H1 (cell line): ENCODE results near the gene PCDHB8. TPM values are rescaled to one million over a fixed set of nuclear protein-coding genes. Genes with fewer than 3 reads are reported as not detected.
"Not testable (repeated sequence)": the region's sequence is repeated elsewhere in the genome, so short reads cannot be mapped to it uniquely, and the experiment has no call there.

ENCODE experiments used
- CTCF ChIA-PET: fragments of 300-600 bp; sonication (Branson Sonifier 250); formaldehyde crosslinking; loops from one replicate; lab custom pipeline; 2021; ENCODE audit not compliant: partially characterized antibody; lab: Charles Lee
- POLR2A ChIA-PET: fragments of 300-600 bp; sonication (Branson Sonifier 250); formaldehyde crosslinking; loops from one replicate; lab custom pipeline; 2021; ENCODE audit warnings: inconsistent platforms; ENCODE audit not compliant: partially characterized antibody; lab: Charles Lee
- DNase-seq, 2 experiments: peaks; one replicate each; pipeline versions ENCODE4 v3.0.0 to v3.0.0-alpha.2; 2010 to 2022; ENCODE audit warnings: low spot score in 2 of 2, low read depth in 1 of 2, mixed read lengths in 1 of 2
- FAIRE-seq: peaks from 2 replicates; lab custom pipeline; 2011; peaks lifted over from hg19 to GRCh38; lab: Jason Lieb, UNC
- H2AFZ ChIP-seq: 2 replicates; pipeline ENCODE4 v1.8.1; 2012; ENCODE audit warnings: low read length, inconsistent platforms
- H2AK5ac ChIP-seq: 2 replicates; pipeline ENCODE4 v1.6.1; 2013; ENCODE audit warnings: low read depth, low read length
- H2BK120ac ChIP-seq: replicated peaks from 2 replicates; pipeline ENCODE3; 2013; ENCODE audit warnings: low read depth, low read length, inconsistent platforms
- H2BK12ac ChIP-seq: 2 replicates; pipeline ENCODE4 v1.6.1; 2013; ENCODE audit warnings: low read depth, low read length
- H2BK15ac ChIP-seq: 2 replicates; pipeline ENCODE4 v1.6.1; 2013; ENCODE audit warnings: low read length
- H2BK20ac ChIP-seq: 2 replicates; pipeline ENCODE4 v1.6.1; 2013; ENCODE audit warnings: low read length
- H2BK5ac ChIP-seq: 2 replicates; pipeline ENCODE4 v1.6.1; 2013; ENCODE audit warnings: low read depth, low read length
- H3K14ac ChIP-seq: 2 replicates; pipeline ENCODE4 v1.6.1; 2013; ENCODE audit warnings: inconsistent platforms; ENCODE audit not compliant: insufficient read length
- H3K18ac ChIP-seq: 2 replicates; pipeline ENCODE4 v1.6.1; 2013; ENCODE audit warnings: low read length; ENCODE audit errors: extremely low read depth
- H3K23ac ChIP-seq: 2 replicates; pipeline ENCODE4 v1.6.1; 2013; ENCODE audit warnings: inconsistent platforms; ENCODE audit not compliant: insufficient read length
- H3K23me2 ChIP-seq: 2 replicates; pipeline ENCODE4 v1.6.1; 2013; ENCODE audit warnings: low read depth, low read length
- H3K27ac ChIP-seq: 2 replicates; pipeline ENCODE4 v1.6.1; 2011; ENCODE audit warnings: low read depth, low read length, inconsistent platforms
- H3K27me3 ChIP-seq, 4 experiments: replicated peaks in 1 of 4; 1 replicate in 1 of 4; 2 replicates in 3 of 4; pipeline versions ENCODE4 v1.6.1 to v1.8.1; 2011 to 2013; ENCODE audit warnings: low read length in 3 of 4, mild to moderate bottlenecking in 3 of 4, inconsistent platforms in 2 of 4, mixed read lengths in 2 of 4, moderate library complexity in 1 of 4; ENCODE audit not compliant: control insufficient read depth in 3 of 4, insufficient read depth in 3 of 4; ENCODE audit errors: extremely low read depth in 1 of 4
- H3K36me3 ChIP-seq, 4 experiments: 2 replicates each; pipeline versions ENCODE4 v1.6.1 to v1.8.1; 2011 to 2013; ENCODE audit warnings: mild to moderate bottlenecking in 4 of 4, low read length in 3 of 4, moderate library complexity in 2 of 4, control low read depth in 1 of 4, inconsistent platforms in 1 of 4; ENCODE audit not compliant: insufficient read depth in 4 of 4, control insufficient read depth in 2 of 4
- H3K4ac ChIP-seq: replicated peaks from 2 replicates; pipeline ENCODE3; 2013; ENCODE audit warnings: low read length, low read depth, mixed read lengths, inconsistent platforms; ENCODE audit not compliant: insufficient read length
- H3K4me1 ChIP-seq, 4 experiments: replicated peaks in 1 of 4; 1 replicate in 1 of 4; 2 replicates in 3 of 4; pipeline versions ENCODE4 v1.6.1 to v1.8.1; 2011 to 2013; ENCODE audit warnings: low read length in 3 of 4, inconsistent platforms in 2 of 4, mixed read lengths in 1 of 4; ENCODE audit not compliant: insufficient read depth in 4 of 4, control insufficient read depth in 3 of 4
- H3K4me2 ChIP-seq, 2 experiments: 2 replicates each; pipeline versions ENCODE4 v1.6.1 to v1.8.1; 2011 to 2013; ENCODE audit warnings: low read depth in 2 of 2, low read length in 2 of 2, control low read depth in 1 of 2, inconsistent platforms in 1 of 2, mild to moderate bottlenecking in 1 of 2; ENCODE audit not compliant: insufficient read depth in 1 of 2
- H3K4me3 ChIP-seq, 4 experiments: fragments of 200-600, 300-600 bp in 1 of 4; sonication (generic), shearing (Covaris generic), sonication (Bioruptor Twin) in 1 of 4; 2 replicates each; pipeline versions ENCODE4 v1.5.1 to v1.8.1; 2011 to 2016; ENCODE audit warnings: low read length in 4 of 4, low read depth in 3 of 4, control low read depth in 2 of 4, inconsistent platforms in 2 of 4, mild to moderate bottlenecking in 2 of 4, mixed read lengths in 1 of 4, moderate library complexity in 1 of 4; ENCODE audit not compliant: insufficient read depth in 2 of 4; ENCODE audit errors: extremely low read depth in 1 of 4
- H3K56ac ChIP-seq: replicated peaks from 2 replicates; pipeline ENCODE3; 2013; ENCODE audit warnings: low read depth, mild to moderate bottlenecking, mixed read lengths, low read length, inconsistent platforms; ENCODE audit not compliant: insufficient read length
- H3K79me1 ChIP-seq: 2 replicates; pipeline ENCODE4 v1.6.1; 2013; ENCODE audit warnings: low read depth, low read length, control low read depth
- H3K79me2 ChIP-seq, 2 experiments: 2 replicates each; pipeline versions ENCODE4 v1.6.1 to v1.8.1; 2012 to 2013; ENCODE audit warnings: low read length in 2 of 2, mild to moderate bottlenecking in 2 of 2, inconsistent platforms in 1 of 2; ENCODE audit not compliant: insufficient read depth in 2 of 2, control insufficient read depth in 1 of 2
- H3K9ac ChIP-seq, 4 experiments: replicated peaks in 1 of 4; 1 replicate in 1 of 4; 2 replicates in 3 of 4; pipeline versions ENCODE4 v1.6.1 to v1.8.1; 2011 to 2013; ENCODE audit warnings: low read depth in 3 of 4, low read length in 3 of 4, control low read depth in 2 of 4, mild to moderate bottlenecking in 2 of 4, moderate library complexity in 2 of 4, inconsistent platforms in 1 of 4; ENCODE audit errors: extremely low read depth in 1 of 4
- H3K9me3 ChIP-seq, 2 experiments: 2 replicates each; pipeline versions ENCODE4 v1.6.1 to v1.8.1; 2012 to 2013; ENCODE audit warnings: mild to moderate bottlenecking in 2 of 2, moderate library complexity in 2 of 2, control low read depth in 1 of 2, inconsistent platforms in 1 of 2, low read depth in 1 of 2, low read length in 1 of 2, mixed read lengths in 1 of 2; ENCODE audit not compliant: insufficient read depth in 2 of 2
- H4K20me1 ChIP-seq, 2 experiments: replicated peaks in 1 of 2; 2 replicates each; pipeline versions ENCODE3 to v1.8.1; 2011 to 2013; ENCODE audit warnings: inconsistent platforms in 2 of 2, low read length in 2 of 2, mild to moderate bottlenecking in 1 of 2; ENCODE audit not compliant: insufficient read depth in 2 of 2, control insufficient read depth in 1 of 2
- H4K5ac ChIP-seq: 2 replicates; pipeline ENCODE4 v1.6.1; 2013; ENCODE audit warnings: low read length, low read depth, mixed read lengths, inconsistent platforms; ENCODE audit not compliant: insufficient read length
- H4K8ac ChIP-seq: 2 replicates; pipeline ENCODE4 v1.8.0; 2013; ENCODE audit warnings: mild to moderate bottlenecking, moderate library complexity, low read length, inconsistent platforms; ENCODE audit not compliant: insufficient read depth; ENCODE audit errors: extremely low read depth
- H4K91ac ChIP-seq: replicated peaks from 2 replicates; pipeline ENCODE3; 2013; ENCODE audit warnings: low read length, mixed read lengths, inconsistent platforms; ENCODE audit not compliant: insufficient read length
- WGBS, 2 experiments: shearing (Covaris generic) in 1 of 2; methylation state at CpG; one replicate each; pipeline versions ENCODE4 v1.1.6 to v1.1.7; 2013 to 2015; ENCODE audit warnings: low lambda C conversion rate in 2 of 2, mixed read lengths in 2 of 2, inconsistent platforms in 1 of 2, low coverage in 1 of 2, missing lambda C conversion rate in 1 of 2; ENCODE audit not compliant: insufficient replicate concordance in 2 of 2, insufficient coverage in 1 of 2, insufficient read length in 1 of 2; ENCODE audit errors: extremely low coverage in 1 of 2, missing lambda C conversion rate in 1 of 2; 5-methylcytosine and 5-hydroxymethylcytosine counted together
- polyA plus RNA-seq, 7 experiments: library from polyadenylated mRNA; depleted of rRNA in 3 of 7; stranded (reverse) in 5 of 7; unstranded in 2 of 7; fragments of >200 nt in 5 of 7; fragments of 200-250 nt in 2 of 7; gene quantifications; 1 replicate in 5 of 7; 2 replicates in 1 of 7; 4 replicates in 1 of 7; pipeline versions ENCODE4 v1.2.1 to v1.2.3, GENCODE V29; 2011 to 2013; ENCODE audit warnings: missing spikeins in 2 of 7, mixed read lengths in 2 of 7
- total RNA-seq: library from RNA; stranded (reverse); fragmentation: NEBNext Ultra II Directional; extraction: Animal tissue kit (Norgen Biotek cat#: 25700); gene quantifications from 2 replicates; pipeline ENCODE4 v1.2.1, GENCODE V29; 2021

PCDHB8 gene
- total and polyA plus RNA-seq, 2 of the 8 experiments (the other 6 are each of a cell fraction or from before 2014, with no cell fraction given), result 0.24 to 1.1 TPM

- H3K36me3 ChIP-seq, H2AK5ac ChIP-seq, H2BK15ac ChIP-seq, DNase-seq, H3K23me2 ChIP-seq, H4K8ac ChIP-seq, H3K4me1 ChIP-seq, H3K27ac ChIP-seq, H3K27me3 ChIP-seq, H3K4me2 ChIP-seq, H3K79me1 ChIP-seq, H2BK20ac ChIP-seq, POLR2A ChIA-PET, H2BK12ac ChIP-seq, H4K5ac ChIP-seq, H3K23ac ChIP-seq, H3K14ac ChIP-seq, H3K79me2 ChIP-seq, H3K56ac ChIP-seq, H2BK120ac ChIP-seq, H4K20me1 ChIP-seq, H3K4ac ChIP-seq, H3K9ac ChIP-seq, H2AFZ ChIP-seq, FAIRE-seq, H2BK5ac ChIP-seq, H3K18ac ChIP-seq, H3K4me3 ChIP-seq, H4K91ac ChIP-seq: not testable (repeated sequence)
- H3K9me3 ChIP-seq, result peaks cover 0 to 15% of the 10 kb centered on the region in 2 experiments; a peak in 1 of 4 replicates
- CTCF ChIA-PET, result interaction anchor here (1.4 kb wide), 1 partner anchor 52 kb away, joined by 3 read pairs; no protein-coding TSS in a partner anchor
- 96% methylated on average over 51 of the region's 79 CpGs; no CpG with 5 or more reads in 1 of the 2 experiments for WGBS, 2 experiments
These were observed 3.1 kb upstream of the PCDHB8 start for GRCh38 chr5:141174291-141175104.
